Lung (tissue), 12 donors: ENCODE results near the gene ZNF219. TPM values are rescaled to one million over a fixed set of nuclear protein-coding genes. Genes with fewer than 3 reads are reported as not detected.
A peak's percentile ranks its signal among the peaks of the same experiment; 100 is the strongest.

Experiments
- ATAC-seq: fragments of 200-7000 bp; cut with Tn5 transposase; one replicate; pipeline ENCODE4 v1.9.1; 2020; ENCODE audit warnings: moderate number of reproducible peaks; ENCODE audit not compliant: insufficient read depth, low FRiP score
- DNase-seq, 3 donors: peaks; one replicate each; pipeline ENCODE4 v3.0.0-alpha.2; 2013 to 2017
- H3K27ac ChIP-seq, 2 donors: one replicate each; pipeline ENCODE4 v1.5.1; 2013; ENCODE audit warnings: mild to moderate bottlenecking in 2 of 2, moderate library complexity in 2 of 2, control low read depth in 1 of 2, inconsistent platforms in 1 of 2, low read depth in 1 of 2, low read length in 1 of 2
- H3K27me3 ChIP-seq, 3 donors: one replicate each; pipeline ENCODE4 v1.5.1; 2013; ENCODE audit warnings: low read length in 2 of 3; ENCODE audit not compliant: control insufficient read depth in 3 of 3, insufficient read depth in 3 of 3
- H3K36me3 ChIP-seq, 4 donors: one replicate each; pipeline ENCODE4 v1.5.1; 2013; ENCODE audit warnings: low read length in 4 of 4, mild to moderate bottlenecking in 1 of 4, moderate library complexity in 1 of 4; ENCODE audit not compliant: control insufficient read depth in 4 of 4, insufficient read depth in 4 of 4
- H3K4me1 ChIP-seq, 5 donors: one replicate each; pipeline ENCODE4 v1.5.1; 2013; ENCODE audit warnings: low read length in 5 of 5, mild to moderate bottlenecking in 2 of 5, moderate library complexity in 1 of 5; ENCODE audit not compliant: control insufficient read depth in 5 of 5, insufficient read depth in 5 of 5
- H3K4me3 ChIP-seq: one replicate; pipeline ENCODE4 v1.5.1; 2013; ENCODE audit warnings: mild to moderate bottlenecking, control low read depth, moderate library complexity
- H3K9ac ChIP-seq, 2 donors: one replicate each; pipeline ENCODE4 v1.5.1; 2013; ENCODE audit warnings: low read length in 2 of 2, control low read depth in 1 of 2; ENCODE audit not compliant: insufficient read depth in 1 of 2
- H3K9me3 ChIP-seq, 4 donors: one replicate each; pipeline ENCODE4 v1.5.1; 2013; ENCODE audit warnings: low read length in 3 of 4, mild to moderate bottlenecking in 1 of 4, moderate library complexity in 1 of 4; ENCODE audit not compliant: control insufficient read depth in 4 of 4, insufficient read depth in 3 of 4
- WGBS, 2 donors: extraction: QIAGEN DNeasy Blood & Tissue Kit; methylation state at CpG; one replicate each; pipeline ENCODE4 v1.1.7; 2013; 5-methylcytosine and 5-hydroxymethylcytosine counted together
- polyA plus RNA-seq, 2 donors: library from polyadenylated mRNA; stranded (reverse); fragments of 200-250 nt; gene quantifications; one replicate each; pipeline ENCODE4 v1.2.1, GENCODE V29; 2013
- total RNA-seq, 2 donors: library from RNA; depleted of rRNA in 1 of 2; stranded (reverse); fragments of >200 nt in 1 of 2; gene quantifications; one replicate each; pipeline ENCODE4 v1.2.1, GENCODE V29; 2014 to 2021
- TF ChIP-seq, protein P1 (sequence below): IDR thresholded peaks from 2 replicates; pipeline ENCODE4 v1.5.1; 2012; ENCODE audit warnings: mild to moderate bottlenecking; ENCODE audit errors: control extremely low read depth, extremely low read depth
- donor health status: control.
- donor health status: control.
- donor health status: Bipolar disorder and iron deficiency.
- donor health status: healthy.
- donor health status: DM: yes; HTN: yes; CAD: no.

Gene ZNF219
- total and polyA plus RNA-seq, 4 donors = 8.0 to 48.5 (median 30.0) TPM

DNA sequence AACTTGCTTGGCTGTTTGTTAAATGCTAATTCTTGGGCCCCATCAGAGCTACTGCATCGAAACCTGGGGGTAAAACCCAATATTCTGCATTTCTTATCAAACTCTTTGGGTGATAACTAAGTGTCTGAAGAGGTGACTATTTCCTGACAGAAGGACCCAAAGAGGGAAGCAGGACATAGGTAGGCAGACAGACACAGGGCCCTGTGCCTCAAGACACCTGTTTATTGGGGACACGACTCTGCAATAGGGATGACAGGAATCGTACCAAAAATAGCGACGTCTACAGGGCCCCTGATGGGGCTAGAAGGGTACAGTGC lies 8.6 kb downstream of the ZNF219 start:
- DNase-seq = no peak
- H3K27ac ChIP-seq = peak overlapping the region in 1 of 2 donors; percentile 28
- peaks cover 4 to 42% (median 31%) of the 10 kb centered on the region in 4 donors for H3K36me3 ChIP-seq
- H3K4me1 ChIP-seq = peaks cover 0 to 9% (median 0%) of the 10 kb centered on the region in 5 donors
- H3K9me3 ChIP-seq = peaks cover 0 to 2% (median 0%) of the 10 kb centered on the region in 4 donors
- H3K27me3 ChIP-seq = no peaks in the 10 kb centered on the region
- no peak for ATAC-seq
- TF ChIP-seq, protein P1, sequence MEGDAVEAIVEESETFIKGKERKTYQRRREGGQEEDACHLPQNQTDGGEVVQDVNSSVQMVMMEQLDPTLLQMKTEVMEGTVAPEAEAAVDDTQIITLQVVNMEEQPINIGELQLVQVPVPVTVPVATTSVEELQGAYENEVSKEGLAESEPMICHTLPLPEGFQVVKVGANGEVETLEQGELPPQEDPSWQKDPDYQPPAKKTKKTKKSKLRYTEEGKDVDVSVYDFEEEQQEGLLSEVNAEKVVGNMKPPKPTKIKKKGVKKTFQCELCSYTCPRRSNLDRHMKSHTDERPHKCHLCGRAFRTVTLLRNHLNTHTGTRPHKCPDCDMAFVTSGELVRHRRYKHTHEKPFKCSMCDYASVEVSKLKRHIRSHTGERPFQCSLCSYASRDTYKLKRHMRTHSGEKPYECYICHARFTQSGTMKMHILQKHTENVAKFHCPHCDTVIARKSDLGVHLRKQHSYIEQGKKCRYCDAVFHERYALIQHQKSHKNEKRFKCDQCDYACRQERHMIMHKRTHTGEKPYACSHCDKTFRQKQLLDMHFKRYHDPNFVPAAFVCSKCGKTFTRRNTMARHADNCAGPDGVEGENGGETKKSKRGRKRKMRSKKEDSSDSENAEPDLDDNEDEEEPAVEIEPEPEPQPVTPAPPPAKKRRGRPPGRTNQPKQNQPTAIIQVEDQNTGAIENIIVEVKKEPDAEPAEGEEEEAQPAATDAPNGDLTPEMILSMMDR = no peak
- no peak overlapping the region for H3K9ac ChIP-seq
- no peak overlapping the region for H3K4me3 ChIP-seq
- 85 to 87% methylated on average over 5 of the region's 5 CpGs for WGBS, 2 donors

DNA sequence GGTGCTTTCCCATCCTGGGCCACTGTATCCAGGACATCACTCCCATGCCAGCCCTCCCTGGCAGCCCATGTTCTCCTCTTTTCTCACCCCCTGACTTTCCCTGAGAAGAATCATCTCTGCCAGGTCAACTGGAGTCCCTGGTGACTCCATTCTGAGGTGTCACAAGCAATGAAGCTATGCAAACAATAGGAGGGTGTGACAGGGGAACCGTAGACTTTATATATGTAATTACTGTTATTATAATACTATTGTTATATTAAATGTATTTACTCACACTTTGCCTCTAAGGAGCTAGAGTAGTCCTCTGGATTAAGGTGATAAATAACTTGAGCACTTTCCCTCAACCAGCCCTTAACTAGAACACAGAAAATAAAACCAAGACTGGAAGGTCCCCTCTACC lies 9.2 kb downstream of the ZNF219 start:
- peaks cover 0 to 7% (median 0%) of the 10 kb centered on the region in 5 donors for H3K4me1 ChIP-seq
- no peaks in the 10 kb centered on the region for H3K27me3 ChIP-seq
- no peak overlapping the region for H3K9ac ChIP-seq
- H3K4me3 ChIP-seq = no peak overlapping the region
- ATAC-seq = no peak
- no peak for DNase-seq
- peaks cover 0 to 2% (median 0%) of the 10 kb centered on the region in 4 donors for H3K9me3 ChIP-seq
- H3K27ac ChIP-seq = peak overlapping the region in 1 of 2 donors; percentile 28
- H3K36me3 ChIP-seq = peaks cover 9 to 45% (median 36%) of the 10 kb centered on the region in 4 donors
- TF ChIP-seq, protein P1 = no peak
- WGBS, 2 donors = 53 to 77% methylated on average over 1 of the region's 1 CpG

DNA sequence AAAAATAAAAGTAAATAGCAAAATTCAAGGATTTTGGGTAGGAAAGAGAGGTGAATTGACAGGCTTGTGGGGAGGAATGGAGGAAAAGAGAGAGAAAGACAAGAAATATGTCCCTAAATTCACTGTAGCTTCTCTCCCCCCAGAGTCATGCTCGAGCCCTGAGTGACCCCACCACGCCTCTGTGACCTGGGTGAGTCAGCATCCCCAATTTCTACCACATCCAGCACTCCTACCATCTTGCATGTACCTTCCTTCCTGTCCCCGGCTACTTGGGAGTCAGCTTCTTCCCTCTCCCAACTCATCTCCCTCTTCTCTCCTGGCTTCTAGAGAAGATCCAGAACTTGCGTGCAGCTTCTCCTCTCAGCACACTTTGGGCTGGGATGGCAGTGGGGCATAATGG lies 9.8 kb downstream of the ZNF219 start:
- Histone ChIP-seq H3K4me1 (peaks cover 0 to 1% (median 0%) of the 10 kb centered on the region in 5 donors), H3K9ac (no peak overlapping the region), H3K4me3 (no peak overlapping the region), H3K27ac (no peak overlapping the region), H3K27me3 (no peaks in the 10 kb centered on the region), H3K36me3 (peaks cover 14 to 48% (median 39%) of the 10 kb centered on the region in 4 donors), H3K9me3 (peaks cover 0 to 2% (median 0%) of the 10 kb centered on the region in 4 donors)
- DNase-seq = no peak
- TF ChIP-seq, protein P1 = no peak
- 78 to 82% methylated on average over 4 of the region's 4 CpGs for WGBS, 2 donors
- ATAC-seq = no peak
